HepG2 (cell line): ENCODE measurements around the gene COX4I2. TPM values are rescaled to one million over a fixed set of nuclear protein-coding genes. Genes with fewer than 3 reads are reported as not detected.

Source experiments
- ATAC-seq: fragments of 200-7000 bp; cut with Tn5 transposase; 3 replicates; pipeline ENCODE4 v1.9.1; 2020; ENCODE audit warnings: mild to moderate bottlenecking, moderate library complexity
- BruUV-seq: library from RNA; stranded (reverse); fragments of 400-500 nt; replicated peaks from 2 replicates; lab custom pipeline; 2021; lab: Mats Ljungman, UMichigan
- CTCF ChIA-PET: fragments of 300-600 bp; formaldehyde crosslinking; extraction: SDS; loops from one replicate; lab custom pipeline; 2021; ENCODE audit warnings: low total read pairs, inconsistent platforms, low intra/inter-chr PET ratio; lab: Yijun Ruan, JAX
- POLR2A ChIA-PET: fragments of 350-600 bp; sonication (Branson Sonifier 250); formaldehyde crosslinking; loops from one replicate; lab custom pipeline; 2020; ENCODE audit warnings: antibody characterized with exemption, inconsistent platforms; lab: Yijun Ruan, JAX
- DNase-seq: peaks from one replicate; pipeline ENCODE4 v3.0.0-alpha.2; 2015; ENCODE audit warnings: low spot score
- FAIRE-seq: peaks from 3 replicates; lab custom pipeline; 2011; peaks lifted over from hg19 to GRCh38; lab: Jason Lieb, UNC
- H2AFZ ChIP-seq: one replicate; pipeline ENCODE4 v1.6.1; 2011; ENCODE audit warnings: low read length, inconsistent platforms
- H3K27ac ChIP-seq: fragments of 300-600 bp; 3 replicates; pipeline ENCODE4 v1.8.0; 2011; ENCODE audit warnings: mixed run types, mild to moderate bottlenecking, mixed read lengths, low read length, inconsistent platforms; ENCODE audit not compliant: insufficient read depth; ENCODE audit errors: extremely low read length
- H3K27me3 ChIP-seq, 2 experiments: fragments of 200-600 bp in 1 of 2; 2 replicates in 1 of 2; 3 replicates in 1 of 2; pipeline versions ENCODE4 v1.6.0 to v1.8.0; 2011; ENCODE audit warnings: low read length in 2 of 2, mild to moderate bottlenecking in 2 of 2, moderate library complexity in 2 of 2, inconsistent platforms in 1 of 2; ENCODE audit not compliant: insufficient read depth in 2 of 2, control insufficient read depth in 1 of 2
- H3K36me3 ChIP-seq, 2 experiments: fragments of 200-600 bp in 1 of 2; replicated peaks in 1 of 2; 2 replicates in 1 of 2; 3 replicates in 1 of 2; pipeline versions ENCODE4 v1.5.1 to v1.8.0; 2011; ENCODE audit warnings: low read length in 2 of 2, inconsistent platforms in 1 of 2; ENCODE audit not compliant: insufficient read depth in 2 of 2, control insufficient read depth in 1 of 2
- H3K4me1 ChIP-seq: 2 replicates; pipeline ENCODE4 v1.5.1; 2012; ENCODE audit warnings: low read length, inconsistent platforms; ENCODE audit not compliant: insufficient read depth
- H3K4me2 ChIP-seq: 2 replicates; pipeline ENCODE4 v1.6.0; 2011; ENCODE audit warnings: low read depth, low read length, inconsistent platforms
- H3K4me3 ChIP-seq, 3 experiments: fragments of 200-600 bp in 1 of 3; sonication (generic), shearing (Covaris generic) in 1 of 3; replicated peaks in 1 of 3; 2 replicates each; pipeline ENCODE4 v1.5.1; 2011 to 2016; ENCODE audit warnings: low read length in 3 of 3, inconsistent platforms in 2 of 3, low read depth in 2 of 3, mild to moderate bottlenecking in 2 of 3, control low read depth in 1 of 3, mixed read lengths in 1 of 3; ENCODE audit not compliant: insufficient read depth in 1 of 3
- H3K79me2 ChIP-seq: one replicate; pipeline ENCODE4 v1.6.1; 2011; ENCODE audit warnings: low read length, inconsistent platforms; ENCODE audit not compliant: insufficient read depth
- H3K9ac ChIP-seq: 2 replicates; pipeline ENCODE4 v1.6.0; 2011; ENCODE audit warnings: mild to moderate bottlenecking, low read depth, low read length, inconsistent platforms; ENCODE audit not compliant: insufficient read depth
- H3K9me3 ChIP-seq: 2 replicates; pipeline ENCODE4 v1.5.1; 2012; ENCODE audit warnings: mild to moderate bottlenecking, low read length
- H4K20me1 ChIP-seq: 2 replicates; pipeline ENCODE4 v1.6.0; 2011; ENCODE audit warnings: inconsistent platforms, mild to moderate bottlenecking, low read length, moderate library complexity; ENCODE audit not compliant: insufficient read depth
- AGO1 ChIP-seq: fragments of 200-400 bp; formaldehyde crosslinking; IDR thresholded peaks from 2 replicates; pipeline ENCODE4 v1.6.1; 2017; ENCODE audit warnings: mild to moderate bottlenecking, low read depth, low read length, moderate library complexity; ENCODE audit not compliant: poor library complexity, severe bottlenecking
- NFYC ChIP-seq: IDR thresholded peaks from 2 replicates; pipeline ENCODE4 v1.6.1; 2016; ENCODE audit warnings: missing genetic modification reagents, missing compliant biosample characterization
- PCBP2 ChIP-seq: fragments of 200-400 bp; formaldehyde crosslinking; optimal IDR thresholded peaks from 2 replicates; pipeline ENCODE3; 2018; ENCODE audit warnings: low read length, low read depth; ENCODE audit not compliant: poor library complexity, severe bottlenecking
- ZNF549 ChIP-seq: sonication (generic); formaldehyde crosslinking; IDR thresholded peaks from 2 replicates; pipeline ENCODE4 v1.5.0; 2020; ENCODE audit warnings: missing genetic modification reagents
- ZNF670 ChIP-seq: sonication (generic); formaldehyde crosslinking; IDR thresholded peaks from 2 replicates; pipeline ENCODE4 v1.8.0; 2022; ENCODE audit warnings: mild to moderate bottlenecking, missing genetic modification reagents, borderline replicate concordance
- ZSCAN22 ChIP-seq: sonication (generic); formaldehyde crosslinking; IDR thresholded peaks from 2 replicates; pipeline ENCODE4 v1.4.0; 2020; ENCODE audit warnings: mild to moderate bottlenecking, missing genetic modification reagents
- WGBS: methylation state at CpG from one replicate; pipeline ENCODE4 v1.1.6; 2017; ENCODE audit warnings: low lambda C conversion rate; 5-methylcytosine and 5-hydroxymethylcytosine counted together
- in situ Hi-C: cut with HindIII; loops from 2 replicates; pipeline ENCODE4 v1.10.0; 2017; ENCODE audit warnings: low pct_unique_long_range_greater_than_20kb; ENCODE audit not compliant: extremely low pct_ligation_motif_present
- intact Hi-C: fragments of 100-400 bp; cut with micrococcal nuclease; formaldehyde crosslinking; loops from one replicate; pipeline ENCODE4 v1.10.0; 2022; ENCODE audit not compliant: unreplicated experiment
- polyA plus RNA-seq, 8 experiments: library from polyadenylated mRNA; depleted of rRNA in 3 of 8; stranded (reverse) in 7 of 8; unstranded in 1 of 8; fragments of >200 nt; fragmentation: Illumina TruSeq in 4 of 8; extraction: Trizol in 4 of 8; gene quantifications; 2 replicates each; pipeline versions ENCODE4 v1.2.1 to v1.2.3, GENCODE V29; 2011 to 2016; ENCODE audit warnings: low read depth in 4 of 8, missing spikeins in 1 of 8, mixed read lengths in 1 of 8; ENCODE audit not compliant: insufficient read depth in 1 of 8
- total RNA-seq, 5 experiments: library from RNA; depleted of rRNA; stranded (reverse); fragments of >200 nt; fragmentation: Illumina TruSeq; extraction: Trizol; gene quantifications; 2 replicates each; pipeline ENCODE4 v1.2.3, GENCODE V29; 2016; ENCODE audit warnings: low read depth in 1 of 5
- TF ChIP-seq, protein P1 (sequence below): sonication (generic); formaldehyde crosslinking; IDR thresholded peaks from 2 replicates; pipeline ENCODE4 v1.8.0; 2022; ENCODE audit warnings: missing genetic modification reagents, mild to moderate bottlenecking, moderate library complexity, borderline replicate concordance
- TF ChIP-seq, protein P2 (sequence below): sonication (generic); formaldehyde crosslinking; IDR thresholded peaks from 2 replicates; pipeline ENCODE4 v1.5.0; 2020; ENCODE audit warnings: missing genetic modification reagents
- TF ChIP-seq, protein P3 (sequence below): sonication (generic); formaldehyde crosslinking; IDR thresholded peaks from 2 replicates; pipeline ENCODE4 v1.4.0; 2020; ENCODE audit warnings: missing genetic modification reagents
- TF ChIP-seq, protein P4 (sequence below): fragments of 450-650 bp; IDR thresholded peaks from 2 replicates; pipeline ENCODE4 v1.6.1; 2017; ENCODE audit warnings: mild to moderate bottlenecking
- TF ChIP-seq, protein P5 (sequence below): sonication (generic); formaldehyde crosslinking; IDR thresholded peaks from 2 replicates; pipeline ENCODE4 v1.8.1; 2023; ENCODE audit warnings: mild to moderate bottlenecking, missing genetic modification reagents, borderline replicate concordance

Gene COX4I2
- total and polyA plus RNA-seq, 2 of the 13 experiments (the other 11 are each of a cell fraction or from before 2014, with no cell fraction given): 1.1 TPM; not detected in 1

DNA sequence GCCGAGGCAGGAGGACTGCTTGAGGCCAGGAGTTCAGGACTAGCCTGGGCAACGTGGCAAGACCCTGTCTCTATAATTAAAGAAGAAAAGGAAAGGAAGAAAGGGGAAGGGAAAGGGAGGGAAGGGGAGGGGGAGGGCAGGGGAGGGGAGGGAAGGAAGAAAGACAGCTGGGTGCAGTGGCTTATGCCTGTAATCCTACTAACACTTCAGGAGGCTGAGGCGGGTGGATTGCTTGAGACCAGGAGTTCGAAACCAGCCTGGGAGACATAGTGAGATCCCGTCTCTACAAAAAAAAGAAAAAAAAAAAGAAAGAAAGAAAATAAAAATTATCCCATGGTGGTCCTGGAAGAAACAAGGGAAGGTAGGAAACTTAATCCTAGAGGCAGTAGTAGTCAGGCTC, 51.4 kb downstream of the COX4I2 start:
- H2AFZ ChIP-seq: no peak overlapping the region
- ATAC-seq (no peak), FAIRE-seq (no peak), DNase-seq (no peak)
- no peaks in the 10 kb centered on the region for H3K9me3 ChIP-seq
- no peaks in the 10 kb centered on the region for H3K27me3 ChIP-seq
- H3K27ac ChIP-seq: no peak overlapping the region
- no peak overlapping the region for H3K4me3 ChIP-seq
- H3K79me2 ChIP-seq: peaks cover 89% of the 10 kb centered on the region
- no peak overlapping the region for H3K9ac ChIP-seq
- POLR2A ChIA-PET: interaction anchor here (1.0 to 28.1 kb wide), 4 partner anchors 9 to 28 kb away, joined by 4 to 2822 read pairs (median 16); partner anchors contain the start of gene BCL2L1
- no peak overlapping the region for H3K4me2 ChIP-seq
- 97% methylated on average over 5 of the region's 5 CpGs for WGBS
- in situ Hi-C loops (no loop called here), intact Hi-C loops (no loop called here)
- no TSS peak for BruUV-seq
- CTCF ChIA-PET: no interaction called here
- peaks cover 67% of the 10 kb centered on the region for H3K4me1 ChIP-seq
- peaks cover 14% of the 10 kb centered on the region; the same call in 1 of the 2 replicates for H4K20me1 ChIP-seq
- peaks cover 54 to 82% of the 10 kb centered on the region in 2 experiments for H3K36me3 ChIP-seq
- TF ChIP-seq, protein P1, sequence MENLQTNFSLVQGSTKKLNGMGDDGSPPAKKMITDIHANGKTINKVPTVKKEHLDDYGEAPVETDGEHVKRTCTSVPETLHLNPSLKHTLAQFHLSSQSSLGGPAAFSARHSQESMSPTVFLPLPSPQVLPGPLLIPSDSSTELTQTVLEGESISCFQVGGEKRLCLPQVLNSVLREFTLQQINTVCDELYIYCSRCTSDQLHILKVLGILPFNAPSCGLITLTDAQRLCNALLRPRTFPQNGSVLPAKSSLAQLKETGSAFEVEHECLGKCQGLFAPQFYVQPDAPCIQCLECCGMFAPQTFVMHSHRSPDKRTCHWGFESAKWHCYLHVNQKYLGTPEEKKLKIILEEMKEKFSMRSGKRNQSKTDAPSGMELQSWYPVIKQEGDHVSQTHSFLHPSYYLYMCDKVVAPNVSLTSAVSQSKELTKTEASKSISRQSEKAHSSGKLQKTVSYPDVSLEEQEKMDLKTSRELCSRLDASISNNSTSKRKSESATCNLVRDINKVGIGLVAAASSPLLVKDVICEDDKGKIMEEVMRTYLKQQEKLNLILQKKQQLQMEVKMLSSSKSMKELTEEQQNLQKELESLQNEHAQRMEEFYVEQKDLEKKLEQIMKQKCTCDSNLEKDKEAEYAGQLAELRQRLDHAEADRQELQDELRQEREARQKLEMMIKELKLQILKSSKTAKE: no peak
- TF ChIP-seq, protein P2, sequence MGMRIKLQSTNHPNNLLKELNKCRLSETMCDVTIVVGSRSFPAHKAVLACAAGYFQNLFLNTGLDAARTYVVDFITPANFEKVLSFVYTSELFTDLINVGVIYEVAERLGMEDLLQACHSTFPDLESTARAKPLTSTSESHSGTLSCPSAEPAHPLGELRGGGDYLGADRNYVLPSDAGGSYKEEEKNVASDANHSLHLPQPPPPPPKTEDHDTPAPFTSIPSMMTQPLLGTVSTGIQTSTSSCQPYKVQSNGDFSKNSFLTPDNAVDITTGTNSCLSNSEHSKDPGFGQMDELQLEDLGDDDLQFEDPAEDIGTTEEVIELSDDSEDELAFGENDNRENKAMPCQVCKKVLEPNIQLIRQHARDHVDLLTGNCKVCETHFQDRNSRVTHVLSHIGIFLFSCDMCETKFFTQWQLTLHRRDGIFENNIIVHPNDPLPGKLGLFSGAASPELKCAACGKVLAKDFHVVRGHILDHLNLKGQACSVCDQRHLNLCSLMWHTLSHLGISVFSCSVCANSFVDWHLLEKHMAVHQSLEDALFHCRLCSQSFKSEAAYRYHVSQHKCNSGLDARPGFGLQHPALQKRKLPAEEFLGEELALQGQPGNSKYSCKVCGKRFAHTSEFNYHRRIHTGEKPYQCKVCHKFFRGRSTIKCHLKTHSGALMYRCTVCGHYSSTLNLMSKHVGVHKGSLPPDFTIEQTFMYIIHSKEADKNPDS (CRISPR knock-in tag): no peak
- no peak for TF ChIP-seq ZSCAN22 (CRISPR knock-in tag)
- TF ChIP-seq AGO1: no peak
- peak; percentile 92 for TF ChIP-seq PCBP2
- TF ChIP-seq, protein P3, sequence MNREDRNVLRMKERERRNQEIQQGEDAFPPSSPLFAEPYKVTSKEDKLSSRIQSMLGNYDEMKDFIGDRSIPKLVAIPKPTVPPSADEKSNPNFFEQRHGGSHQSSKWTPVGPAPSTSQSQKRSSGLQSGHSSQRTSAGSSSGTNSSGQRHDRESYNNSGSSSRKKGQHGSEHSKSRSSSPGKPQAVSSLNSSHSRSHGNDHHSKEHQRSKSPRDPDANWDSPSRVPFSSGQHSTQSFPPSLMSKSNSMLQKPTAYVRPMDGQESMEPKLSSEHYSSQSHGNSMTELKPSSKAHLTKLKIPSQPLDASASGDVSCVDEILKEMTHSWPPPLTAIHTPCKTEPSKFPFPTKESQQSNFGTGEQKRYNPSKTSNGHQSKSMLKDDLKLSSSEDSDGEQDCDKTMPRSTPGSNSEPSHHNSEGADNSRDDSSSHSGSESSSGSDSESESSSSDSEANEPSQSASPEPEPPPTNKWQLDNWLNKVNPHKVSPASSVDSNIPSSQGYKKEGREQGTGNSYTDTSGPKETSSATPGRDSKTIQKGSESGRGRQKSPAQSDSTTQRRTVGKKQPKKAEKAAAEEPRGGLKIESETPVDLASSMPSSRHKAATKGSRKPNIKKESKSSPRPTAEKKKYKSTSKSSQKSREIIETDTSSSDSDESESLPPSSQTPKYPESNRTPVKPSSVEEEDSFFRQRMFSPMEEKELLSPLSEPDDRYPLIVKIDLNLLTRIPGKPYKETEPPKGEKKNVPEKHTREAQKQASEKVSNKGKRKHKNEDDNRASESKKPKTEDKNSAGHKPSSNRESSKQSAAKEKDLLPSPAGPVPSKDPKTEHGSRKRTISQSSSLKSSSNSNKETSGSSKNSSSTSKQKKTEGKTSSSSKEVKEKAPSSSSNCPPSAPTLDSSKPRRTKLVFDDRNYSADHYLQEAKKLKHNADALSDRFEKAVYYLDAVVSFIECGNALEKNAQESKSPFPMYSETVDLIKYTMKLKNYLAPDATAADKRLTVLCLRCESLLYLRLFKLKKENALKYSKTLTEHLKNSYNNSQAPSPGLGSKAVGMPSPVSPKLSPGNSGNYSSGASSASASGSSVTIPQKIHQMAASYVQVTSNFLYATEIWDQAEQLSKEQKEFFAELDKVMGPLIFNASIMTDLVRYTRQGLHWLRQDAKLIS: no peak
- TF ChIP-seq, protein P4, sequence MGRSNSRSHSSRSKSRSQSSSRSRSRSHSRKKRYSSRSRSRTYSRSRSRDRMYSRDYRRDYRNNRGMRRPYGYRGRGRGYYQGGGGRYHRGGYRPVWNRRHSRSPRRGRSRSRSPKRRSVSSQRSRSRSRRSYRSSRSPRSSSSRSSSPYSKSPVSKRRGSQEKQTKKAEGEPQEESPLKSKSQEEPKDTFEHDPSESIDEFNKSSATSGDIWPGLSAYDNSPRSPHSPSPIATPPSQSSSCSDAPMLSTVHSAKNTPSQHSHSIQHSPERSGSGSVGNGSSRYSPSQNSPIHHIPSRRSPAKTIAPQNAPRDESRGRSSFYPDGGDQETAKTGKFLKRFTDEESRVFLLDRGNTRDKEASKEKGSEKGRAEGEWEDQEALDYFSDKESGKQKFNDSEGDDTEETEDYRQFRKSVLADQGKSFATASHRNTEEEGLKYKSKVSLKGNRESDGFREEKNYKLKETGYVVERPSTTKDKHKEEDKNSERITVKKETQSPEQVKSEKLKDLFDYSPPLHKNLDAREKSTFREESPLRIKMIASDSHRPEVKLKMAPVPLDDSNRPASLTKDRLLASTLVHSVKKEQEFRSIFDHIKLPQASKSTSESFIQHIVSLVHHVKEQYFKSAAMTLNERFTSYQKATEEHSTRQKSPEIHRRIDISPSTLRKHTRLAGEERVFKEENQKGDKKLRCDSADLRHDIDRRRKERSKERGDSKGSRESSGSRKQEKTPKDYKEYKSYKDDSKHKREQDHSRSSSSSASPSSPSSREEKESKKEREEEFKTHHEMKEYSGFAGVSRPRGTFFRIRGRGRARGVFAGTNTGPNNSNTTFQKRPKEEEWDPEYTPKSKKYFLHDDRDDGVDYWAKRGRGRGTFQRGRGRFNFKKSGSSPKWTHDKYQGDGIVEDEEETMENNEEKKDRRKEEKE: no peak
- no peak for TF ChIP-seq ZNF549
- no peak for TF ChIP-seq NFYC
- no peak for TF ChIP-seq ZNF670 (CRISPR knock-in tag)
- TF ChIP-seq, protein P5, sequence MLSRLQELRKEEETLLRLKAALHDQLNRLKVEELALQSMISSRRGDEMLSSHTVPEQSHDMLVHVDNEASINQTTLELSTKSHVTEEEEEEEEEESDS (CRISPR knock-in tag): no peak
